Mesodermal cell (in vitro differentiated cells): ENCODE data around the gene FUT6.
"Not testable (repeated sequence)": the region's sequence is repeated elsewhere in the genome, so short reads cannot be mapped to it uniquely, and the experiment has no call there.

ENCODE experiments used
- H3K27ac ChIP-seq: 2 replicates; pipeline ENCODE4 v1.7.0; 2013; ENCODE audit warnings: mild to moderate bottlenecking, low read depth, low read length, moderate library complexity; ENCODE audit not compliant: severe bottlenecking
- H3K36me3 ChIP-seq: 2 replicates; pipeline ENCODE4 v1.7.1; 2013; ENCODE audit warnings: mild to moderate bottlenecking, low read length, moderate library complexity; ENCODE audit not compliant: control insufficient read depth, insufficient read depth
- H3K4me1 ChIP-seq: one replicate; pipeline ENCODE4 v1.7.1; 2013; ENCODE audit warnings: mild to moderate bottlenecking, low read length; ENCODE audit not compliant: insufficient read depth, control insufficient read depth, poor library complexity, severe bottlenecking
- H3K4me3 ChIP-seq: 2 replicates; pipeline ENCODE4 v1.7.0; 2013; ENCODE audit warnings: low read length, control low read depth, mild to moderate bottlenecking; ENCODE audit not compliant: insufficient read depth, poor library complexity, severe bottlenecking; ENCODE audit errors: extremely low read depth
- H3K9me3 ChIP-seq: 2 replicates; pipeline ENCODE4 v1.7.1; 2013; ENCODE audit warnings: mild to moderate bottlenecking, low read length, moderate library complexity; ENCODE audit not compliant: control insufficient read depth
- WGBS, 2 experiments: methylation state at CpG; one replicate each; pipeline ENCODE4 v1.1.5; 2013; ENCODE audit warnings: missing lambda C conversion rate in 2 of 2; ENCODE audit not compliant: insufficient coverage in 2 of 2; 5-methylcytosine and 5-hydroxymethylcytosine counted together

FUT6 gene

DNA sequence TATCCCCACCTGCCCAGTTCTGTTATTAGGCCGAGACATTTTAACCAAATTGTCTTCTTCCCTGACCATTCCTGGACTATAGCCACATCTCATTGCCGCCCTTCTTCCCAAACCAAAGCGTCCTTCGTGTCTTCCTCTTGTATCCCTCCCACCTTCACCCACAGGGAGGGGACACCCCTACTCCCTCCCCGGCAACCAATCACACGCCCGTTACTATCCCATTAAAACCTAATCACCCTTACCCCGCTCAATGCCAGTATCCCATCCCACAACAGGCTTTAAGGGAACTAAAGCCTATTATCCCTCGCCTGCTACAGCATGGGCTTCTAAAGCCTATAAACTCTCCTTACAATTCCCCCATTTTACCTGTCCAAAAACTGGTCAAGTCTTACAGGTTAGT lies 15.6 kb upstream of the FUT6 start:
- not testable (repeated sequence) for H3K9me3 ChIP-seq, H3K36me3 ChIP-seq, H3K4me1 ChIP-seq, H3K4me3 ChIP-seq, H3K27ac ChIP-seq
- 94 to 96% methylated on average over 8 to 9 of the region's 9 CpGs for WGBS, 2 experiments

DNA sequence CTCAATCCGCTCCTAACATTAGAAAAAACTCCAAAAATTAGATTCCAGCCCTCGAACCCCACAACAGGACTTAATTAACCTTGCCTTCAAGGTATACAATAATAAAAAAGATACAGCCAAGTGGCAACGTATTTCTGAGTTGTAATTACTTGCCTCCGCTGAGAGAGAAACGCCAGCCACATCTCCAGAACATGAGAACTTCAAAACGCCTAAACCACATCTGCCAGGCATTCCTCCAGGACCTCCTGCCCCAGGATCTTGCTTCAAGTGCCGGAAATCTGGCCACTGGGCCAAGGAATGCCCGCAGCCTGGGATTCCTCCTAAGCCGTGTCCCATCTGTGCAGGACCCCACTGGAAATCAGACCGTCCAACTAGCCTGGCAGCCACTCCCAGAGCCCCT lies 14.6 kb upstream of the FUT6 start:
- H3K4me1 ChIP-seq, H3K4me3 ChIP-seq, H3K36me3 ChIP-seq, H3K27ac ChIP-seq, H3K9me3 ChIP-seq: not testable (repeated sequence)
- 90 to 96% methylated on average over 9 to 10 of the region's 10 CpGs for WGBS, 2 experiments

DNA sequence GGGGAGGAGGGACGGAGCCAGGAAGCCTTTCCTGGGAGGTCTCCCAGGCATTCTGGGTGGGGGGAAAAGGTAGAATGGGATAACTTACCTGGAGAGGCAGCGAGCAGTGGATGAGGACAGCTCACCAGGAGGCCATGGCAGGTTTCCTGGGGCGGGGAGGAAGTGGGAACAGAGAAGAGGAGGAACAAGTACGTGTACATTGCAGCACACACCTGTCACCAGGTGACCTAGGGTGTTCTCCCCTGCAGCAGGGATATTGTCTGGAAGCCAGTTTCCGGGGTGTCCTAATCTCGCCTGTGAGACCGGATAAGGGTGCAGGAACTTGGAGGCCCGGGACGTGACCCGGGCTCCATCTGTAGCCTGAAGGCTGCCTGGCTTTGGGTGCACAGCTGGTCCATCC lies 11.8 kb upstream of the FUT6 start, which contains the start of gene FUT3:
Gene FUT3, minus strand, starts transcription at position 148 of the 400 bp plus-strand sequence.
- WGBS, 2 experiments = 91 to 92% methylated on average over 10 of the region's 10 CpGs
- no peaks in the 10 kb centered on the region for H3K9me3 ChIP-seq
- H3K36me3 ChIP-seq = no peaks in the 10 kb centered on the region
- H3K4me3 ChIP-seq = no peak within 1 kb of the TSS
- H3K4me1 ChIP-seq = no peaks in the 10 kb centered on the region
- no peak within 1 kb of the TSS for H3K27ac ChIP-seq

DNA sequence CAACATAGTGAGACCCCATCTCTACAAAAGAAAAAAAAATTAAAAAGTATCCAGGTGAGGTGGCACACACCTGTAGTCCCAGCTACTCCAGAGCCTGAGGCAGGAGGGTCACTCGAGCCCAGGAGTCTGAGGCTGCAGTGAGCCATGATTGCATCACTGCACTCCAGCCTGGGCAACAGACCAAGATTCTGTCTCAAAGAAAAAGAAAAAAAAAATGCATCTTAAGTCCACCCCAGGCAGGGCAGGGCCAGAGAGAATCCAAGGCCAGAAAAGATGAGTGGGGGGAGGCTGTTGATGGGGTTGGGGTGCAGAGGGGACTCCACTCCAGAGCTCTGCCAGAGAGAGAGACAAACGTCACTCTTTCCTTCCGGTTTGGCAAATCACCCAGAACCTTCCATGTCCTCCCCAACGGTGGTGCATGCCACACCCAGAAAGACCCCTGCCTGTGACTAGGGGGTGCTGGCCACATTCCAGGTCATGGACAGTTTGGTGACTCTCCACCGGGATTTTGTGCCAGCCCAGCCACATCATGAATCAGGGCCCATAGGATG lies 11.3 kb upstream of the FUT6 start:
- Histone ChIP-seq H3K4me3 (no peak overlapping the region), H3K27ac (no peak overlapping the region), H3K36me3 (no peaks in the 10 kb centered on the region), H3K4me1 (no peaks in the 10 kb centered on the region), H3K9me3 (no peaks in the 10 kb centered on the region)
- WGBS, 2 experiments = 78 to 87% methylated on average over 3 to 4 of the region's 5 CpGs

DNA sequence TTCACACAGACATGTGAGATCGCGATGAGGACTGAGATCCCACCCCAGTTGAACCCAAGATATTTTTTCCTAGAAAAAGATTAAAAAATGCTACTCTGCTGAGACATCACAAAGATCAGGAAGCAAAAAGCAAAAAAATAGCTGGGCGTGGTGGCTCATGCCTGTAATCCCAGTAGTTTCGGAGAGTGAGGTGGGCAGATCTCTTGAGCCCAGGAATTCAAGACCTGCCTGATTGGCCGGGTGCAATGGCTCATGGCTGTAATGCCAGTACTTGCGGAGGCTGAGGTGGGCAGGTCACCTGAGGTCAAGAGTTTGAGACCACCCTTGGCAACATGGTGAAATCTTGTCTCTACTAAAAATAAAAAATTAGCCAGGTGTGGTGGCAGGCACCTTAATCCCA lies 10.7 kb upstream of the FUT6 start:
- Histone ChIP-seq H3K4me1 (no peaks in the 10 kb centered on the region), H3K36me3 (no peaks in the 10 kb centered on the region)
- WGBS, 2 experiments = 80 to 96% methylated on average over 4 to 6 of the region's 6 CpGs

DNA sequence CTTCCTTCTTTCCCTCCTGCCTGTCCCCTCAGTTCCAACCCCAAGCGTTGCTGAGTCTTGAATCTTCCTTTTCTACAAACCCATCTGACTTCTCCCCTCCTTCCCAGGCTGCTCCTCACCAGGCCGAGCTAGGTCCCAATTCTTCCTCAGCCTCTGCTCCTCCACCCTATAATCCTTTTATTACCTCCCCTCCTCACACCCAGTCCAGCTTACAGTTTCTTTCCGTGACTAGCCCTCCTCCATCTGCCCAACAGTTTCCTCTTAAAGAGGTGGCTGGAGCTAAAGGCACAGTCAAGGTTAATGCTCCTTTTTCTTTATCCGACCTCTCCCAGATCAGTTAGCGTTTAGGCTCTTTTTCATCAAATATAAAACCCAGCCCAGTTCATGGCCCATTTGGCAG lies 9.1 kb upstream of the FUT6 start:
- H3K36me3 ChIP-seq, H3K9me3 ChIP-seq, H3K4me3 ChIP-seq, H3K4me1 ChIP-seq, H3K27ac ChIP-seq: not testable (repeated sequence)
- 87 to 95% methylated on average over 4 to 5 of the region's 5 CpGs for WGBS, 2 experiments

More for the DNA sequence above, 10.7 kb upstream of the FUT6 start:
- Histone ChIP-seq H3K27ac (no peak overlapping the region), H3K4me3 (no peak overlapping the region), H3K9me3 (no peaks in the 10 kb centered on the region)

DNA sequence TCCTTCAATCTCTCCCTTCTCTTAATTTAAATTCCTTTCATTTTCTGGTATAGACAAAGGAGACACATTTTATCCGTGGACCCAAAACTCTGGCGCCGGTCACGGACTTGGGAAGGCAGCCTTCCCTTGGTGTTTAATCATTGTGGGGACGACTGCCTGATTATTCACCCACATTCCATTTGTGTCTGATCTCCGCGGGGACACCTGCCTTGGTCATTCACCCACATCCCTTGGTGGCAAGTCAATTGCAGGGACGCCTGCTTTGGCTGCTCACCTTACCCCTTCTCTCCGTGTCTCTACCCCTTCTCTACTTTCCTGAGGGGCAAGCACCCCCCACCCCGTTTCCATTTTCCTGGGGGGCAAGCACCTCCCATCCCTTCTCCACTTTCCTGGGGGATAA lies 8.3 kb upstream of the FUT6 start:
- not testable (repeated sequence) for H3K9me3 ChIP-seq, H3K27ac ChIP-seq, H3K36me3 ChIP-seq, H3K4me1 ChIP-seq, H3K4me3 ChIP-seq
- 86% methylated on average over 10 of the region's 10 CpGs for WGBS, 2 experiments

DNA sequence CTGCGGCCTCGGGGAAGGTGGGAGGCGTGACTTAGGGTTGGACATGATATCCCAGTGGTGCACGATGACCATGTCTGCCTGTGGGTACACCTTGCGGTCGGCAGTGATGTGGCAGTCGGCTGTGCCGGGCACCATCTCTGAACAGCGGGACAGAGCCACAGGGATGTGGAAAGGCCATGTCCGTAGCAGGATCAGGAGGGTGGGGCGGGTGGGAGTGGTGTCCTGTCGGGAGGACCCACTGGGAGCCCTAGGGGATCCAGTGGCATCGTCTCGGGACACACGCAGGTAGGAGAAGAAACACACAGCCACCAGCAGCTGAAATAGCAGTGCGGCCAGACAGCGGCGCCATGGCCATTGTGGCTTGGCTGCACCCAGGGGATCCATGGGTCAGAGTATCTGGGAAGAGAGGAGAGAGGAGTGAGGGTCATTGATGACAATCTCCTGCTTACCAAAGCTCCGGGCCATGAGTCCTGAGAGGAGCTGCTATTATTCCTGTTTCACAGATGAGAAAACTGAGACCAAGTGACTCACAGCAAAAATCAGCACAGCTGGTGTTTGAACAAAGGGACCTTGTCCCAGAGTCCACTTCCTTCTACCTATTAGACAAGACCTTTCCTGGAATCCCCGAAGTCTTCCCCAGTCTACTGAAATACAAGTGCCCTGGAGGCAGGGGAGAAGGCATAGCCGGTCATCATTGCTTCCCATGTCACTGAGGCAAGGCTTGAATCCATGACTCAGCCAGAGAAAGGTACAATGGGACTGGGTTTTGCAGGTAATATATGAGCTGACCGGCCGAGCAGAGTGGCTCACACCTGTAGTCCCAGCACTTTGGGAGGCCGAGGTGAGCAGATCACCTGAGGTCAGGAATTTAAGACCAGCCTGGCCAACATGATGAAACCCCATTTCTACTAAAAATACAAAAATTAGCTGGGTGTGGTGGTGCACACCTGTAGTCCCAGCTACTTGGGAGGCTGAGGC lies 5.2 kb upstream of the FUT6 start:
- WGBS, 2 experiments = 91% methylated on average over 19 to 22 of the region's 24 CpGs
- H3K4me1 ChIP-seq = no peaks in the 10 kb centered on the region
- no peak overlapping the region for H3K27ac ChIP-seq
- H3K4me3 ChIP-seq = no peak overlapping the region
- no peaks in the 10 kb centered on the region for H3K9me3 ChIP-seq
- H3K36me3 ChIP-seq = no peaks in the 10 kb centered on the region

DNA sequence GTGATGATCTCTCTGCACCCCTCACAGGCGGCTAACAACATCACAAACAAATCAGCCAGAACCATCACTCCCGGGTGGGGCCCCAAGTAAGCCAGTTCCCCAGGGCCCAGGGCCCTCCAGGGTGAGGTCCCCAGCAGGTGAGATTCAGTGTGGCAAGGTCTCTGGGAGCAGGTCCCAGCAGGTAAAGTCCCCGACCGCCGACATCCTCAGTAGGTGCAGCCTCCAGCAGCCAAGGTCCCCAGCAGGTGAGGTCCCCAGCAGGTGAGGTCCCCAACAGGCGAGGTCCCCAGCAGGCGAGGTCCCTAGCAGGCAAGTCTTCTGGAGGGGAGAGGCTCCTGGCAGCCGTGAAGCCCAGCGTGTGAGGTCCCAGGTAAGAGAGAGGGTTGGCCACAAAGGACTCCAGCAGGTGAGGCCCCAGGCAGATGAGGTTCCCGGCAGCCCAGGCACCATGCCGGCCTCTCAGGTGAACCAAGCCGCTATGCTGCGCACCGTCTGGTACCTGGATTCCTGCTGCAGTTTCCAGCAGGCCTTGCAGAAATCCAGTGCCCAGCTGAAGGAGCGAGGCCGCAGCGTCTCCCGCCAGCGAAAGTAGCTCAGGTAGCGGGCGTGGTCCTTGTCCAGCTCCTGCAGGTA lies 3.9 kb upstream of the FUT6 start:
- Histone ChIP-seq H3K4me3 (no peak overlapping the region), H3K9me3 (no peaks in the 10 kb centered on the region), H3K27ac (no peak overlapping the region), H3K4me1 (no peaks in the 10 kb centered on the region), H3K36me3 (no peaks in the 10 kb centered on the region)
- 91 to 95% methylated on average over 9 to 13 of the region's 21 CpGs for WGBS, 2 experiments

DNA sequence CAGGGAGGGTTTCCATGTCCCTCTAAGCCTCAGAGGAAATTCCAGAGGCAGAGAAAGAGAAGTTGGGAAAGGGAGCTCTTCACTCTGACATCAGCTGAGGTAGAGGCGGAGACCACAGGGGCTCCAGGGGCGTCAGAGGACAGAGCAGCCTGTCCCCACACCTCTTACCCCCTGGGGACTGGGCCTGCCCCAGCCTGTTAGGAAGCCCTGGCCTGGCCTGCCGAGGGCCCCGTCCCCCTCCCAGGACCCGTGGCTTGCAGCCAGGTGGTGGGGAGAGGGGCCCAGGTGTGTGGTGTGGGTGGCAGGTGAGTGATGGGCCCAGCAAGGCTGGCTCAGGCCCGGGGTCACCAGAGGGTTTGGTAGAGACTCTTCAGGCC lies 2.2 kb upstream of the FUT6 start:
- H3K4me1 ChIP-seq, H3K4me3 ChIP-seq, H3K36me3 ChIP-seq, H3K27ac ChIP-seq, H3K9me3 ChIP-seq: not testable (repeated sequence)
- WGBS, 2 experiments = 100% methylated on average over 4 of the region's 6 CpGs; no CpG with 5 or more reads in 1 of the 2 experiments
